ENCODE results near the gene TTC3.

- TF ChIP-seq CTCF (conservative IDR thresholded peaks at IDR 0.05) (no peak), EZH2 (IDR thresholded peaks at IDR 0.05; ENCODE audit: low read depth) (no peak)
These were observed 147.5 kb downstream of the TTC3 start for GRCh38 chr21:37220433-37220980.

Data from PC-9 (cell line).